HEK293 (cell line): ENCODE measurements around the gene TDG.

Experiments
- CTCF ChIA-PET: fragments of 350-600 bp; formaldehyde crosslinking; extraction: SDS; loops from one replicate; lab custom pipeline; 2021; ENCODE audit warnings: antibody characterized with exemption; lab: Yijun Ruan, JAX
- POLR2A ChIA-PET: fragments of 300-600 bp; formaldehyde crosslinking; extraction: SDS; loops from one replicate; lab custom pipeline; 2020; ENCODE audit warnings: antibody characterized with exemption, inconsistent platforms; lab: Yijun Ruan, JAX
- H3K27ac ChIP-seq: fragments of 200-500 bp; sonication (Bioruptor generic); 2 replicates; pipeline ENCODE4 v1.5.1; 2014; ENCODE audit warnings: low read depth, low read length, control low read depth, inconsistent platforms; ENCODE audit errors: extremely low read depth
- H3K36me3 ChIP-seq, 2 experiments: fragments of 200-500 bp in 1 of 2; sonication (Bioruptor generic) in 1 of 2; 1 replicate in 1 of 2; 2 replicates in 1 of 2; pipeline ENCODE4 v1.5.1; 2014 to 2017; ENCODE audit warnings: inconsistent platforms in 2 of 2, low read length in 2 of 2; ENCODE audit not compliant: control insufficient read depth in 2 of 2, insufficient read depth in 1 of 2
- H3K4me1 ChIP-seq: fragments of 200-500 bp; sonication (Bioruptor generic); 2 replicates; pipeline ENCODE4 v1.5.1; 2014; ENCODE audit warnings: mild to moderate bottlenecking, low read length, inconsistent platforms; ENCODE audit not compliant: control insufficient read depth, insufficient read depth
- H3K4me3 ChIP-seq: 2 replicates; pipeline ENCODE4 v1.5.1; 2011; ENCODE audit warnings: low read depth, mild to moderate bottlenecking, control low read depth, low read length, moderate library complexity
- H3K9me3 ChIP-seq: fragments of 200-500 bp; sonication (Bioruptor generic); 2 replicates; pipeline ENCODE4 v1.5.1; 2014; ENCODE audit warnings: low read depth, low read length, inconsistent platforms; ENCODE audit not compliant: control insufficient read depth, insufficient read depth
- AEBP2 ChIP-seq: fragments of 450-650 bp; formaldehyde crosslinking; IDR thresholded peaks from 2 replicates; pipeline ENCODE4 v1.5.1; 2016; ENCODE audit warnings: missing biosample characterization, missing genetic modification characterization, borderline replicate concordance
- GLIS1 ChIP-seq: fragments of 450-650 bp; formaldehyde crosslinking; IDR thresholded peaks from 2 replicates; pipeline ENCODE4 v1.5.1; 2016; ENCODE audit warnings: missing biosample characterization, missing genetic modification characterization
- MYNN ChIP-seq: fragments of 450-650 bp; formaldehyde crosslinking; IDR thresholded peaks from 2 replicates; pipeline ENCODE4 v1.5.1; 2016; ENCODE audit warnings: missing biosample characterization, missing genetic modification characterization, borderline replicate concordance
- ZBTB11 ChIP-seq: fragments of 450-650 bp; formaldehyde crosslinking; conservative IDR thresholded peaks from 2 replicates; pipeline ENCODE4 v1.5.1; 2016; ENCODE audit warnings: low read depth, missing biosample characterization, missing genetic modification characterization
- ZBTB20 ChIP-seq: fragments of 450-650 bp; formaldehyde crosslinking; IDR thresholded peaks from 2 replicates; pipeline ENCODE4 v1.5.1; 2016; ENCODE audit warnings: missing biosample characterization, missing genetic modification characterization
- ZBTB26 ChIP-seq: fragments of 450-650 bp; formaldehyde crosslinking; optimal IDR thresholded peaks from 2 replicates; pipeline ENCODE3; 2016; ENCODE audit warnings: missing biosample characterization, mild to moderate bottlenecking, missing genetic modification characterization
- ZBTB48 ChIP-seq: fragments of 450-650 bp; formaldehyde crosslinking; IDR thresholded peaks from 2 replicates; pipeline ENCODE4 v1.5.1; 2016; ENCODE audit warnings: missing biosample characterization, missing genetic modification characterization
- ZNF211 ChIP-seq: fragments of 450-650 bp; formaldehyde crosslinking; IDR thresholded peaks from 2 replicates; pipeline ENCODE4 v1.5.1; 2016; ENCODE audit warnings: low read depth, missing biosample characterization, missing genetic modification characterization
- ZNF24 ChIP-seq: fragments of 450-650 bp; formaldehyde crosslinking; IDR thresholded peaks from 2 replicates; pipeline ENCODE4 v1.5.1; 2016; ENCODE audit warnings: missing biosample characterization, missing genetic modification characterization
- ZNF26 ChIP-seq: fragments of 450-650 bp; formaldehyde crosslinking; IDR thresholded peaks from 2 replicates; pipeline ENCODE4 v1.5.1; 2016; ENCODE audit warnings: missing biosample characterization, missing genetic modification characterization
- ZNF341 ChIP-seq: fragments of 450-650 bp; formaldehyde crosslinking; IDR thresholded peaks from 2 replicates; pipeline ENCODE4; 2016; ENCODE audit warnings: low read depth, missing biosample characterization, missing genetic modification characterization
- ZNF404 ChIP-seq: fragments of 450-650 bp; formaldehyde crosslinking; IDR thresholded peaks from 2 replicates; pipeline ENCODE4 v1.5.1; 2017; ENCODE audit warnings: missing biosample characterization, missing genetic modification characterization
- ZNF473 ChIP-seq: fragments of 450-650 bp; formaldehyde crosslinking; IDR thresholded peaks from 2 replicates; pipeline ENCODE4 v1.5.1; 2017; ENCODE audit warnings: missing biosample characterization, missing genetic modification characterization
- ZNF501 ChIP-seq: fragments of 450-650 bp; formaldehyde crosslinking; IDR thresholded peaks from 2 replicates; pipeline ENCODE4 v1.5.1; 2016; ENCODE audit warnings: missing biosample characterization, missing genetic modification characterization
- ZNF549 ChIP-seq: fragments of 450-650 bp; IDR thresholded peaks from 2 replicates; pipeline ENCODE4 v1.5.1; 2018; ENCODE audit warnings: missing biosample characterization, missing genetic modification characterization, mild to moderate bottlenecking, inconsistent platforms, moderate library complexity
- ZNF558 ChIP-seq: fragments of 450-650 bp; formaldehyde crosslinking; IDR thresholded peaks from 2 replicates; pipeline ENCODE4 v1.5.1; 2016; ENCODE audit warnings: missing biosample characterization, missing genetic modification characterization
- ZNF660 ChIP-seq: fragments of 450-650 bp; IDR thresholded peaks from 2 replicates; pipeline ENCODE4 v1.5.1; 2018; ENCODE audit warnings: missing biosample characterization, mild to moderate bottlenecking, missing genetic modification characterization
- ZSCAN4 ChIP-seq: fragments of 450-650 bp; formaldehyde crosslinking; IDR thresholded peaks from 2 replicates; pipeline ENCODE4 v1.5.1; 2017; ENCODE audit warnings: missing biosample characterization, missing genetic modification characterization

The TDG gene

GRCh38 chr12:103965590-103966504, at the start of gene TDG (continued):
- peak; percentile 41 for TF ChIP-seq ZSCAN4 (tag by site-specific recombination)
- TF ChIP-seq ZBTB26 (tag by site-specific recombination), result peak; percentile 95
- TF ChIP-seq, all 188 proteins: peak for 69

- no peaks in the 10 kb centered on the region for H3K4me1 ChIP-seq
- ChIA-PET POLR2A (interaction anchor here (2.0 kb wide), 1 partner anchor 12 kb away, joined by 15 read pairs; the partner anchor contains the start of gene HSP90B1), CTCF (interaction anchor here (0.8 kb wide), 1 partner anchor 191 kb away, joined by 3 read pairs; no protein-coding TSS in a partner anchor)
- H3K4me3 ChIP-seq, result no peak overlapping the region
- H3K36me3 ChIP-seq, result no peaks in the 10 kb centered on the region
- H3K9me3 ChIP-seq, result no peaks in the 10 kb centered on the region
- H3K27ac ChIP-seq, result no peak overlapping the region
- TF ChIP-seq ZNF558 (peak; percentile 100), ZBTB11 (tag by site-specific recombination) (no peak), ZNF404 (tag by site-specific recombination) (no peak), ZBTB48 (no peak)
Observed at GRCh38 chr12:103917873-103918272, 47.8 kb upstream of the TDG start.

- no peak overlapping the region for H3K27ac ChIP-seq
- no peaks in the 10 kb centered on the region for H3K36me3 ChIP-seq
- ChIA-PET CTCF (interaction anchor here (1.1 kb wide), 1 partner anchor 46 kb away, joined by 4 read pairs; no protein-coding TSS in a partner anchor), POLR2A (interaction anchor here (0.6 to 1.5 kb wide), 3 partner anchors 10 to 213 kb away, joined by 3 to 4 read pairs (median 3); partner anchors contain the start of genes NFYB and TDG)
- H3K9me3 ChIP-seq, result no peaks in the 10 kb centered on the region
- peaks cover 3% of the 10 kb centered on the region; the same call in 1 of the 2 replicates for H3K4me1 ChIP-seq
- H3K4me3 ChIP-seq, result no peak overlapping the region
- TF ChIP-seq ZBTB20 (tag by site-specific recombination) (no peak; the same call in 1 of the 2 replicates), GLIS1 (peak; percentile 99), ZNF341 (tag by site-specific recombination) (no peak), ZNF473 (tag by site-specific recombination) (no peak), ZNF549 (tag by site-specific recombination) (no peak), ZNF211 (tag by site-specific recombination) (no peak), ZNF660 (tag by site-specific recombination) (peak; percentile 88), ZBTB26 (tag by site-specific recombination) (no peak), ZNF501 (tag by site-specific recombination) (no peak), MYNN (tag by site-specific recombination) (no peak), ZNF26 (tag by site-specific recombination) (no peak), ZNF24 (tag by site-specific recombination) (peak; percentile 78; the same call in 1 of the 2 replicates), AEBP2 (tag by site-specific recombination) (no peak)
Observed at GRCh38 chr12:103924761-103925641, 40.7 kb upstream of the TDG start.
